MM.1S (cell line): ENCODE data around the gene ZNF726.

Experiments used
- CTCF ChIP-seq: fragments of 300-600 bp; sonication (generic); IDR thresholded peaks from 2 replicates; pipeline ENCODE4 v1.5.1; 2016; ENCODE audit warnings: antibody characterized with exemption, low read length, mixed read lengths
- EZH2 ChIP-seq: fragments of 300-600 bp; sonication (generic); optimal IDR thresholded peaks from 2 replicates; pipeline ENCODE3; 2017; ENCODE audit warnings: low read depth, mild to moderate bottlenecking, antibody characterized with exemption, low read length, mixed read lengths

GRCh38 chr19:23974941-23975340, 60.3 kb downstream of the ZNF726 start:
- TF ChIP-seq CTCF (no peak), EZH2 (no peak)
